Transverse colon (tissue), 3 donors: ENCODE data around the gene FGF2.

ENCODE experiments used
- CTCF ChIP-seq, 5 experiments: fragments of 200-600 bp in 3 of 5; fragments of 450-650 bp in 2 of 5; sonication (generic) in 3 of 5; IDR thresholded peaks; 1 replicate in 2 of 5; 2 replicates in 3 of 5; pipeline ENCODE4 v1.5.1; 2016 to 2017; ENCODE audit warnings: antibody characterized with exemption in 5 of 5, inconsistent platforms in 3 of 5, mild to moderate bottlenecking in 2 of 5, moderate library complexity in 1 of 5
- EP300 ChIP-seq: sonication (generic); formaldehyde crosslinking; IDR thresholded peaks from one replicate; pipeline ENCODE4 v1.6.1; 2017; ENCODE audit warnings: antibody characterized with exemption, low read depth
- POLR2A ChIP-seq: fragments of 450-650 bp; IDR thresholded peaks from one replicate; pipeline ENCODE4 v1.6.1; 2016; ENCODE audit warnings: antibody characterized with exemption, mild to moderate bottlenecking, moderate library complexity

- TF ChIP-seq CTCF (IDR thresholded peaks at IDR 0.05): no peak
- TF ChIP-seq POLR2A: no peak
- TF ChIP-seq EP300: no peak
Measured at GRCh38 chr4:122912810-122913575, 86.4 kb downstream of the FGF2 start.
